AG04450 (cell line): ENCODE data around the gene SH3D21. TPM values are rescaled to one million over a fixed set of nuclear protein-coding genes. Genes with fewer than 3 reads are reported as not detected.

Source experiments
- CTCF ChIA-PET: fragments of 300-600, 350-600 bp; formaldehyde crosslinking; extraction: SDS; loops from one replicate; lab custom pipeline; 2022; ENCODE audit warnings: antibody characterized with exemption, inconsistent platforms; lab: Charles Lee
- POLR2A ChIA-PET: fragments of 350-600 bp; formaldehyde crosslinking; extraction: SDS; loops from one replicate; lab custom pipeline; 2021; ENCODE audit warnings: antibody characterized with exemption, inconsistent platforms; lab: Yijun Ruan, JAX
- DNase-seq: peaks from one replicate; pipeline ENCODE4 v3.0.0-alpha.2; 2011; ENCODE audit warnings: low read depth, low spot score
- H3K27ac ChIP-seq: one replicate; pipeline ENCODE4 v1.5.1; 2012; ENCODE audit warnings: low read depth, low read length, control low read depth
- H3K27me3 ChIP-seq: one replicate; pipeline ENCODE4 v1.6.0; 2012; ENCODE audit warnings: low read length; ENCODE audit not compliant: control insufficient read depth, insufficient read depth
- H3K4me3 ChIP-seq: 2 replicates; pipeline ENCODE4 v1.5.1; 2011; ENCODE audit warnings: mild to moderate bottlenecking, low read depth, low read length, control low read depth
- H3K9me3 ChIP-seq: 2 replicates; pipeline ENCODE4 v1.5.1; 2012; ENCODE audit warnings: low read length; ENCODE audit not compliant: control insufficient read depth, insufficient read depth
- polyA plus RNA-seq: library from polyadenylated mRNA; depleted of rRNA; stranded (reverse); fragments of >200 nt; gene quantifications from 2 replicates; pipeline ENCODE4 v1.2.3, GENCODE V29; 2011
- TF ChIP-seq, protein P1 (sequence below): IDR thresholded peaks from 2 replicates; pipeline ENCODE4 v1.5.1; 2011; ENCODE audit warnings: low read depth, low read length, control low read depth, inconsistent platforms

Gene SH3D21
- polyA plus RNA-seq, 1 experiment: 1.3 TPM

DNA sequence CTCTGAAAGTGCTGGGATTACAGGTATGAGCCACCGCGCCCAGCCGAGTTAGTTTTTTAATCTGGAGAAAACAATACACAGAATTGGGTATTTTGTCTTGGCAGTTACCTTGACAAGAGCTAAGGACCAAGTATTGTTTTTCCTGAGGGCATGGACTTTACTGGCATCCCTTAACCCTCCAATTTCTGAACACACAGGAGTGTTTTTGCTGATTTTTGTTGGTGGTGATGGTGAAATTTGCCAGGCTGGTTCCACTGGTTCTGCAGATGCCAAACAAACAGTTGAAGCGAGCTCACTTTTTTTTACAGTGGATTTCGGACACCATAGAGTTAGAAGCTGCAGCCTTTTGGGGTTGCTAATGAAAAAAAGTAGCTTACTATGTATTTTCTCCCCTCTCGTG lies 37.2 kb upstream of the SH3D21 start:
- TF ChIP-seq, protein P1, sequence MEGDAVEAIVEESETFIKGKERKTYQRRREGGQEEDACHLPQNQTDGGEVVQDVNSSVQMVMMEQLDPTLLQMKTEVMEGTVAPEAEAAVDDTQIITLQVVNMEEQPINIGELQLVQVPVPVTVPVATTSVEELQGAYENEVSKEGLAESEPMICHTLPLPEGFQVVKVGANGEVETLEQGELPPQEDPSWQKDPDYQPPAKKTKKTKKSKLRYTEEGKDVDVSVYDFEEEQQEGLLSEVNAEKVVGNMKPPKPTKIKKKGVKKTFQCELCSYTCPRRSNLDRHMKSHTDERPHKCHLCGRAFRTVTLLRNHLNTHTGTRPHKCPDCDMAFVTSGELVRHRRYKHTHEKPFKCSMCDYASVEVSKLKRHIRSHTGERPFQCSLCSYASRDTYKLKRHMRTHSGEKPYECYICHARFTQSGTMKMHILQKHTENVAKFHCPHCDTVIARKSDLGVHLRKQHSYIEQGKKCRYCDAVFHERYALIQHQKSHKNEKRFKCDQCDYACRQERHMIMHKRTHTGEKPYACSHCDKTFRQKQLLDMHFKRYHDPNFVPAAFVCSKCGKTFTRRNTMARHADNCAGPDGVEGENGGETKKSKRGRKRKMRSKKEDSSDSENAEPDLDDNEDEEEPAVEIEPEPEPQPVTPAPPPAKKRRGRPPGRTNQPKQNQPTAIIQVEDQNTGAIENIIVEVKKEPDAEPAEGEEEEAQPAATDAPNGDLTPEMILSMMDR: no peak

DNA sequence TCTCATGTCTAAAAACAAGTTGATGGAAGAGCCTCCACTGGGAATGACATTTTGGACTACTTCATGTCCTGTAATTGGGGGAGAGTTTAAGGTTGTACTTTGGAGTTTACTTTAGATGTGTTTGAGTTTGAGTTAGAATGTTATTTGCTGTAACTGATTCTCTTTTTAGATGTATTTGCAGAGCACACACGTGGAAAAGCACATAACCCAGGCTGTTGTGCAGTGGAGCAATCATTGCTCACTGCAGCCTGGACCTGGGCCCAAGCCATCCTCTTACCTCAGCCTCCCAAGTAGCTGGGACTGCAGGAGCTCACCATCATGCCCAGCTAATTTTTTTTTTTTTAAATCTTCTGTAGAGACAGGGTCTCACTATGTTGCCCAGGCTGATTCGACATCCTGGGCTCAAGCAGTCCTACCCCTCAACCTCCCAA lies 36.7 kb upstream of the SH3D21 start:
- Histone ChIP-seq H3K9me3 (no peaks in the 10 kb centered on the region), H3K4me3 (no peak overlapping the region), H3K27me3 (no peaks in the 10 kb centered on the region), H3K27ac (no peak overlapping the region)
- TF ChIP-seq, protein P1: no peak
- no peak for DNase-seq
- ChIA-PET CTCF (interaction anchor here (0.9 to 1.8 kb wide), 6 partner anchors 16 to 169 kb away, joined by 3 to 16 read pairs (median 4); partner anchors contain the start of gene TRAPPC3), POLR2A (interaction anchor here (0.6 to 1.3 kb wide), 2 partner anchors 29 to 120 kb away, joined by 5 to 6 read pairs; partner anchors contain the start of gene TRAPPC3)

More for the DNA sequence above, 37.2 kb upstream of the SH3D21 start:
- POLR2A ChIA-PET: interaction anchor here (1.3 kb wide), 1 partner anchor 120 kb away, joined by 5 read pairs; the partner anchor contains the start of gene TRAPPC3
- no peaks in the 10 kb centered on the region for H3K9me3 ChIP-seq
- no peak for DNase-seq
- H3K27me3 ChIP-seq: no peaks in the 10 kb centered on the region
- no peak overlapping the region for H3K4me3 ChIP-seq
- no peak overlapping the region for H3K27ac ChIP-seq
- CTCF ChIA-PET: interaction anchor here (0.9 to 1.8 kb wide), 7 partner anchors 14 to 169 kb away, joined by 3 to 16 read pairs (median 4); partner anchors contain the start of gene TRAPPC3

DNA sequence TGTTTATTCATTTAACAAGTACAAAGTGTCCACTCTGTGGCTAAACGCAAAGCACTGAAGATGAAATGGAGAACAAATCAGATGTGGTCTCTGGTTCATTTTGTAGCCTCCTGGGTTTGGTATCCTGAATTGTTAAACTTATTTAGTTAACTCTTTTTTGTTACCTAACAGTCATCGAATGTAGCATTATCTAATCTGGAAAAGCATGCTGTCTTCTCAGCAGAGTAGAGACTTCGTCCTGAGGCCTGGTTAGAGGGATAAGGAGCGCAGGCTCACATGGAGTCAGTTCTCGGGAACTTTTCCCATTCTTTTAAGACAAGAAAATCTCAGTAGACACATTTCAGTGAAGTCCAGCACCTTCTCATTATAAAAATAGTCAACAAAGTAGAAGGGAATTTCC lies 33.1 kb upstream of the SH3D21 start:
- Histone ChIP-seq H3K27ac (no peak overlapping the region), H3K4me3 (no peak overlapping the region), H3K9me3 (no peaks in the 10 kb centered on the region), H3K27me3 (no peaks in the 10 kb centered on the region)
- CTCF ChIA-PET: interaction anchor here (0.9 to 1.5 kb wide), 3 partner anchors 15 to 124 kb away, joined by 3 to 14 read pairs (median 4); partner anchors contain the start of gene TRAPPC3
- no peak for DNase-seq
- TF ChIP-seq, protein P1: no peak
- POLR2A ChIA-PET: interaction anchor here (0.7 kb wide), 1 partner anchor 34 kb away, joined by 3 read pairs; no protein-coding TSS in a partner anchor

DNA sequence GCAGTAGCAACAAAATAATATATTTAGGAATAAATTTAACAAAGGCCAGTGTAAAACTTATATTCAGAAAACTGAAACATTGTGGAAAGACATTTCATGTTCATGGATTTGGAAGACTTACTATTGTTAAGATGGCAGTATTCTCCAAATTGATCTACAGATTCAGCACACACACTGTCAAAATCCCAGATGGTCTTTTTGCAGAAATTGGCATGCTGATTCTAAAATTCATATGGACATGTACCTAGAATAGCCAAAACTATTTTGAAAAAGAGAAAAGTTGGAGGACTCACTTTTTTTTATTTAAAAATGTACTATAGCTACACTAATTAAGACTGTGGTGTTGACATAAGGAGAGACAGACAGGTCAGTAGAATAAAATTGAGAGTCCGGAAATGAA lies 32.0 kb upstream of the SH3D21 start:
- DNase-seq: no peak
- no peak overlapping the region for H3K27ac ChIP-seq
- TF ChIP-seq, protein P1: no peak
- no peak overlapping the region for H3K4me3 ChIP-seq
- no peaks in the 10 kb centered on the region for H3K9me3 ChIP-seq
- ChIA-PET CTCF (interaction anchor here (0.6 to 1.5 kb wide), 4 partner anchors 11 to 125 kb away, joined by 3 to 14 read pairs (median 5); partner anchors contain the start of gene TRAPPC3), POLR2A (interaction anchor here (0.6 kb wide), 1 partner anchor 12 kb away, joined by 4 read pairs; no protein-coding TSS in a partner anchor)
- H3K27me3 ChIP-seq: no peaks in the 10 kb centered on the region

DNA sequence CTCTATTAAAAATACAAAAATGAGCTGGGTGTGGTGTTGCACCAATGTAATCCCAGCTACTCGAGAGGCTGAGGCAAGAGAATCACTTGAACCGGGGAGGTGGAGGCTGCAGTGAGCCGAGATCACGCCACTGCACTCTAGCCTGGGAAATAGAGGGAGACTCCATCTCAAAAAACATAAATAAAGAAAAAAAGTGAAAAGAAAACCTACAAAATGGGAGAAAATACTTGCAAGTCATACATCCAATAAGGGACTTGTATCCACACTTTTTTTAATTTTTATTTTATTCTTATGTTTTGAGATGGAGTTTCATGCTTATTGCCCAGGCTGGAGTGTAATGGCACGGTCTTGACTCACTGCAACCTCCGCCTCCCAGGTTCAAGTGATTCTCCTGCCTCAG lies 29.5 kb upstream of the SH3D21 start:
- H3K27me3 ChIP-seq: no peaks in the 10 kb centered on the region
- DNase-seq: no peak
- ChIA-PET POLR2A (no interaction called here), CTCF (interaction anchor here (0.7 to 1.1 kb wide), 2 partner anchors 9 to 38 kb away, joined by 4 to 5 read pairs; no protein-coding TSS in a partner anchor)
- no peak overlapping the region for H3K27ac ChIP-seq
- no peaks in the 10 kb centered on the region for H3K9me3 ChIP-seq
- H3K4me3 ChIP-seq: no peak overlapping the region
- TF ChIP-seq, protein P1: no peak
